ENCODE results near the gene ERGIC2. TPM values are rescaled to one million over a fixed set of nuclear protein-coding genes. Genes with fewer than 3 reads are reported as not detected.

Gene ERGIC2
- total RNA-seq, 1 experiment from 2014 or later, result 111 TPM

DNA sequence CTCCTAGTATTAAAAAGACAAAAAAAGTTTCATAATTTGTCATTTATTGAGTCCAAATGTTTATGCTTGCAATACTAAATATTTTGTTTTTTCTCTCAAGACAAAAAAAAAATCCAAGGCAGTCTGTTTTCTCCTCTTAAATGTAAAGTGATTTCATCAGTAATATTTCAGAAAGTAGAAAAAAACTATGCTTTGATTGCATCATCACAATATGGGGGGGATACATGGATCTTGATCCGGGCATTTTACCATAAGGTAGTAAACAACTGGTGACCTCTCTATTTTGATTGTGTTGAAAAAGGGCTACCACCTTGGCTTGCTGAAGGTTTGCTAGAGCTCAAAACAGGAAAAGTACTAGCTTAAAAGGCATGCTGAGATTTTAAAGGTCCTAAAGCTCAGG, 43.6 kb downstream of the ERGIC2 start:
- Histone ChIP-seq H3K9me3 (no peaks in the 10 kb centered on the region), H3K36me3 (ENCODE audit: control insufficient read depth, insufficient read depth, low read length) (no peaks in the 10 kb centered on the region; the same call in 1 of the 2 replicates), H3K27me3 (replicated peaks; ENCODE audit: control insufficient read depth, insufficient read depth, low read length) (no peaks in the 10 kb centered on the region), H3K4me1 (no peaks in the 10 kb centered on the region), H3K4me3 (ENCODE audit: low read depth, low read length) (no peak overlapping the region)
- ChIA-PET CTCF (interaction anchor here (0.6 kb wide), 1 partner anchor 1418 kb away, joined by 3 read pairs; the partner anchor contains the start of gene CAPRIN2), POLR2A (no interaction called here)
- Mint-ChIP-seq H3K36me3 (ENCODE audit: insufficient read depth, unreplicated experiment) (peaks cover 26% of the 10 kb centered on the region), H3K27me3 (ENCODE audit: insufficient read depth, unreplicated experiment) (no peaks in the 10 kb centered on the region), H3K4me3 (ENCODE audit: unreplicated experiment) (no peak overlapping the region), H3K4me1 (ENCODE audit: low read depth, unreplicated experiment) (peaks cover 10% of the 10 kb centered on the region), H3K9me3 (ENCODE audit: unreplicated experiment) (no peaks in the 10 kb centered on the region), H3K27ac (ENCODE audit: unreplicated experiment) (no peak overlapping the region)
- no TSS peak for BruUV-seq (replicated peaks)
- no peak for TF ChIP-seq CTCF (IDR thresholded peaks at IDR 0.05; ENCODE audit: insufficient read depth in 1 of 2, low read depth in 1 of 2, low read length in 1 of 2, severe bottlenecking in 1 of 2, unreplicated experiment in 1 of 2)
- intact Hi-C loops (cut with micrococcal nuclease; ENCODE audit: unreplicated experiment), result no loop called here
- DNase-seq, result no peak

DNA sequence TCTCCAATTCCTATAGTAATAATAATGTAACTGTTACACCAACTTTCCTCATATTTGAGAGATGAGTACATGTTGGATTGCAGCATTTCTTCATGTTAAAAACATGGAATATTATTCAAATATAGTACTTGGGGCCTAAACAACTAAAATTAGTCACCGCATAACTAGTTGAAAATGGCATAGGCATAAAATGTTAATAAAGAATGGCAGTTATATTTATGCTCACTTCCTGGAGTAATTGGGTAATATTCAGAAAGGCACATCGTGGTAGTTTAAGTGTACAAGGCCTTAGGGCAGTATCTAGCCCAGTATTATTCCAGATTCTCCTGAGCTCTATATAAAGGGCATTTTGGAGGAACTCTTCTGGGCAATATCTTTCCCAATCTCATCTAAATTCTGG, 46.0 kb downstream of the ERGIC2 start:
- H3K4me3 ChIP-seq (ENCODE audit: low read depth, low read length), result no peak overlapping the region
- no peaks in the 10 kb centered on the region for H3K9me3 Mint-ChIP-seq (ENCODE audit: unreplicated experiment)
- TF ChIP-seq CTCF (IDR thresholded peaks at IDR 0.05; ENCODE audit: insufficient read depth in 1 of 2, low read depth in 1 of 2, low read length in 1 of 2, severe bottlenecking in 1 of 2, unreplicated experiment in 1 of 2), result no peak
- H3K4me1 Mint-ChIP-seq (ENCODE audit: low read depth, unreplicated experiment), result peaks cover 10% of the 10 kb centered on the region
- no peak overlapping the region for H3K4me3 Mint-ChIP-seq (ENCODE audit: unreplicated experiment)
- H3K4me1 ChIP-seq, result no peaks in the 10 kb centered on the region
- H3K36me3 ChIP-seq (ENCODE audit: control insufficient read depth, insufficient read depth, low read length), result no peaks in the 10 kb centered on the region; the same call in 1 of the 2 replicates
- H3K27me3 ChIP-seq (replicated peaks; ENCODE audit: control insufficient read depth, insufficient read depth, low read length), result no peaks in the 10 kb centered on the region
- no peaks in the 10 kb centered on the region for H3K27me3 Mint-ChIP-seq (ENCODE audit: insufficient read depth, unreplicated experiment)
- BruUV-seq (replicated peaks), result no TSS peak
- ChIA-PET POLR2A (no interaction called here), CTCF (no interaction called here)
- no peak for DNase-seq
- intact Hi-C loops (cut with micrococcal nuclease; ENCODE audit: unreplicated experiment), result no loop called here
- H3K36me3 Mint-ChIP-seq (ENCODE audit: insufficient read depth, unreplicated experiment), result peaks cover 4% of the 10 kb centered on the region
- no peak overlapping the region for H3K27ac Mint-ChIP-seq (ENCODE audit: unreplicated experiment)
- H3K9me3 ChIP-seq, result no peaks in the 10 kb centered on the region

DNA sequence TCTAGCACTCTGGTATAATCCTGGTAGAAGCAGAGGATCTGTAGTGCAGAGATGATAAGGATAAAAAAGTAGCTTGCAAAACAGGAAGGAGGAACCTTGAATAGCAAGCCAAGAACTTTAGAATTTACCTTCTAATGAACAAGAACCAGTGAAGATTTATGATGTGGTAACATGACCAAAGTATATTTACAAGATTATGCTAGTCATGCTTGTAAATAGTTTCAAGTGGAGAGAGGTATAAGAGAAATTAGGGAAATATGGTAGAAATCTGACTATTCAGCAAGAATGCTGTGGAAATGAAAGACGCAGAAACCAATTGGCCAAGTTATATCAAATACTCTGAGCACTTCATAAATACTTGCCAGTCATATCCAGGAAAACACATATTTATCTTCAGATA, 47.8 kb downstream of the ERGIC2 start:
- ChIA-PET POLR2A (no interaction called here), CTCF (no interaction called here)
- Mint-ChIP-seq H3K27ac (ENCODE audit: unreplicated experiment) (no peak overlapping the region), H3K9me3 (ENCODE audit: unreplicated experiment) (no peaks in the 10 kb centered on the region), H3K4me1 (ENCODE audit: low read depth, unreplicated experiment) (peaks cover 10% of the 10 kb centered on the region), H3K36me3 (ENCODE audit: insufficient read depth, unreplicated experiment) (no peaks in the 10 kb centered on the region), H3K27me3 (ENCODE audit: insufficient read depth, unreplicated experiment) (no peaks in the 10 kb centered on the region), H3K4me3 (ENCODE audit: unreplicated experiment) (no peak overlapping the region)
- H3K9me3 ChIP-seq, result no peaks in the 10 kb centered on the region
- H3K4me3 ChIP-seq (ENCODE audit: low read depth, low read length), result no peak overlapping the region
- no peaks in the 10 kb centered on the region for H3K4me1 ChIP-seq
- TF ChIP-seq CTCF (IDR thresholded peaks at IDR 0.05; ENCODE audit: insufficient read depth in 1 of 2, low read depth in 1 of 2, low read length in 1 of 2, severe bottlenecking in 1 of 2, unreplicated experiment in 1 of 2), result no peak
- no TSS peak for BruUV-seq (replicated peaks)
- DNase-seq, result no peak
- intact Hi-C loops (cut with micrococcal nuclease; ENCODE audit: unreplicated experiment), result no loop called here
- H3K36me3 ChIP-seq (ENCODE audit: control insufficient read depth, insufficient read depth, low read length), result no peaks in the 10 kb centered on the region
- H3K27me3 ChIP-seq (replicated peaks; ENCODE audit: control insufficient read depth, insufficient read depth, low read length), result no peaks in the 10 kb centered on the region

Measured in Caco-2 (cell line).